ENCODE data around the gene PLCG1.

- no peak for TF ChIP-seq CTCF (IDR thresholded peaks at IDR 0.05)
- TF ChIP-seq POLR2A (IDR thresholded peaks at IDR 0.05): no peak
Observed at GRCh38 chr20:41176711-41177552, 39.6 kb downstream of the PLCG1 start.
